ENCODE measurements around the gene POLR2C. TPM values are rescaled to one million over a fixed set of nuclear protein-coding genes. Genes with fewer than 3 reads are reported as not detected.
A peak's percentile ranks its signal among the peaks of the same experiment; 100 is the strongest.

Gene POLR2C
- total RNA-seq, 1 donor from 2014 or later, result 48.1 TPM

DNA sequence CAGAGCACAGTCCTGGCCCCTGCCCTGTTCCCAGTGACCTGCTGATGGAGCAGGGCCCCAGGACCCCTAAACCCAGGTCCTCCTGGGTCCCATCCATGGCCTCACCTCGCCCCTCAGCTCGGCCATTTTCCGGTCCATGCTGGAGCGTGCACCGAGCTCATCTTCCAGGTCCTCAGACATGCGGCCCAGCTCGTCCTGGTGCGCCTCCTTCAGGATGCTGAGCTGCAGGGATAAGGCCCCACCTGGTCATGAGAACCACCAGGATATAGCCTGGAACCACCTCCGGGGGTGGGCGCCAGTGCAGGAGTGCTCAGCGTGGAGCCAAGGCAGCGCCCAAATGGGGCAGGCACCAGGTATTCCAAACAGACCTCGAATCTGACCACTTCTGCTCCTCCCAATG, 56.0 kb downstream of the POLR2C start:
- no peak for DNase-seq
- Mint-ChIP-seq H3K36me3 (ENCODE audit: unreplicated experiment) (no peaks in the 10 kb centered on the region), H3K4me1 (ENCODE audit: low read depth, unreplicated experiment) (peaks cover 8% of the 10 kb centered on the region), H3K27ac (ENCODE audit: unreplicated experiment) (no peak overlapping the region), H3K9me3 (ENCODE audit: unreplicated experiment) (no peaks in the 10 kb centered on the region), H3K27me3 (ENCODE audit: unreplicated experiment) (peaks cover 13% of the 10 kb centered on the region), H3K4me3 (ENCODE audit: unreplicated experiment) (no peak overlapping the region)
- TF ChIP-seq, protein P1, sequence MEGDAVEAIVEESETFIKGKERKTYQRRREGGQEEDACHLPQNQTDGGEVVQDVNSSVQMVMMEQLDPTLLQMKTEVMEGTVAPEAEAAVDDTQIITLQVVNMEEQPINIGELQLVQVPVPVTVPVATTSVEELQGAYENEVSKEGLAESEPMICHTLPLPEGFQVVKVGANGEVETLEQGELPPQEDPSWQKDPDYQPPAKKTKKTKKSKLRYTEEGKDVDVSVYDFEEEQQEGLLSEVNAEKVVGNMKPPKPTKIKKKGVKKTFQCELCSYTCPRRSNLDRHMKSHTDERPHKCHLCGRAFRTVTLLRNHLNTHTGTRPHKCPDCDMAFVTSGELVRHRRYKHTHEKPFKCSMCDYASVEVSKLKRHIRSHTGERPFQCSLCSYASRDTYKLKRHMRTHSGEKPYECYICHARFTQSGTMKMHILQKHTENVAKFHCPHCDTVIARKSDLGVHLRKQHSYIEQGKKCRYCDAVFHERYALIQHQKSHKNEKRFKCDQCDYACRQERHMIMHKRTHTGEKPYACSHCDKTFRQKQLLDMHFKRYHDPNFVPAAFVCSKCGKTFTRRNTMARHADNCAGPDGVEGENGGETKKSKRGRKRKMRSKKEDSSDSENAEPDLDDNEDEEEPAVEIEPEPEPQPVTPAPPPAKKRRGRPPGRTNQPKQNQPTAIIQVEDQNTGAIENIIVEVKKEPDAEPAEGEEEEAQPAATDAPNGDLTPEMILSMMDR (IDR thresholded peaks at IDR 0.05; ENCODE audit: partially characterized antibody, unreplicated experiment), result no peak

DNA sequence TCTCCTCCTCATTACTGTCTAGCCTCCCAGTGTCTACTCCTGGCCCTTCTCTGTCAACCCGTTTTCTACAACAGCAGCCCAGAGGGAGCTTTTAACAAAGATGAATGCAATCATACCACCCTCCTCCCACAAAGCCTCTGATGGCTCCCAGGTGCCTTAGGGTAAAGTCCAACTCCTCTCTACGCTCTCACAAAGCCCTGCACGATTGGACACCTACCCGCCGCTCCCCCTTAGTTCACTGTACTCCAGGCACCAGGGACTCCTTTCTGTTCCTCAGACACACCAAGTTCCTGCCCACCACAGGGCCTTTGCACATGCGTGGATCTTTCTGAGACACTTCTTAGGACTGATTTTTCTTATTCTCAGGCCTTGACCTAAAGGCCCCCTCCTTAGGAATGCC, 56.4 kb downstream of the POLR2C start:
- no peak for DNase-seq
- Mint-ChIP-seq H3K36me3 (ENCODE audit: unreplicated experiment) (no peaks in the 10 kb centered on the region), H3K9me3 (ENCODE audit: unreplicated experiment) (no peaks in the 10 kb centered on the region), H3K4me3 (ENCODE audit: unreplicated experiment) (no peak overlapping the region), H3K27me3 (ENCODE audit: unreplicated experiment) (peaks cover 13% of the 10 kb centered on the region), H3K4me1 (ENCODE audit: low read depth, unreplicated experiment) (peaks cover 8% of the 10 kb centered on the region), H3K27ac (ENCODE audit: unreplicated experiment) (no peak overlapping the region)
- TF ChIP-seq, protein P1 (IDR thresholded peaks at IDR 0.05; ENCODE audit: partially characterized antibody, unreplicated experiment), result no peak

DNA sequence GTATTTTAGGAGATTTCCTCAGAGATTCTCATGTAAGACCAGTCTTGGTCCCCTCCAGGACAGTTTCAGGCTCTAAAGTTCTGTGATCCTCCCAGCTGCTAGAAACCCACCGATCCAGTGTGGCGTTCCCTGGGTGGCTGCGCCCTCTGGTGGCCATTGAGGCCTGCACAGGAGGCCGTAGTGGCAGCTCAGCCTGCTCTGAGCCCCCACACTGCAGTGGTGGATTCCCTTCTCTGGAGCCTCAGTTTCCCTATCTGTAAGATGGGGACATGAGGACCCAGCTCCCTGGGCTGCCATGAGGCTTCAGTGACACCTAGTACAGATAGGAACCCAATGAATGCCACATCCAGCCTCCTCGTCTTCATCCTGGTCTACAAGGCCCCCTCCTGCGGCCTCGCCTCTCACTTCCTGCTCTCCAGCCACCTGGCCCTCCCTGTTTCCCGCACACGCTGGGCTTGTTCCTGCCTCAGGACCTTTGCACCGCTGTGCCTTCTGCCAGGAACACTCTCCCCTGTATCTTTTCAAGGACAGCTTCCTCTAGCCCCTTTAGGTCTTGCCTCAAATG, 57.4 kb downstream of the POLR2C start:
- Mint-ChIP-seq H3K27ac (ENCODE audit: unreplicated experiment) (no peak overlapping the region), H3K27me3 (ENCODE audit: unreplicated experiment) (peaks cover 15% of the 10 kb centered on the region), H3K4me1 (ENCODE audit: low read depth, unreplicated experiment) (peaks cover 8% of the 10 kb centered on the region), H3K9me3 (ENCODE audit: unreplicated experiment) (no peaks in the 10 kb centered on the region), H3K4me3 (ENCODE audit: unreplicated experiment) (peak overlapping the region; percentile 69), H3K36me3 (ENCODE audit: unreplicated experiment) (no peaks in the 10 kb centered on the region)
- DNase-seq, result peak; percentile 92
- TF ChIP-seq, protein P1 (IDR thresholded peaks at IDR 0.05; ENCODE audit: partially characterized antibody, unreplicated experiment), result peak; percentile 97

Other genes starting within 250 kb of the POLR2C start
- 38.4 TPM for gene ARL2BP, start 217.4 kb upstream of the POLR2C start, total RNA-seq (ENCODE audit: unreplicated experiment)
- not detected for gene PLLP, start 178.0 kb upstream of the POLR2C start, total RNA-seq (ENCODE audit: unreplicated experiment)
- not detected for gene CCL22, start 103.9 kb upstream of the POLR2C start, total RNA-seq (ENCODE audit: unreplicated experiment)
- gene CX3CL1, start 90.2 kb upstream of the POLR2C start, total RNA-seq (ENCODE audit: unreplicated experiment), result not detected
- not detected for gene CCL17, start 57.9 kb upstream of the POLR2C start, total RNA-seq (ENCODE audit: unreplicated experiment)
- 129 TPM for gene CIAPIN1, start 15.3 kb upstream of the POLR2C start, total RNA-seq (ENCODE audit: unreplicated experiment)
- gene COQ9, start 15.2 kb upstream of the POLR2C start, total RNA-seq (ENCODE audit: unreplicated experiment), result 45.1 TPM
- gene DOK4, start 23.8 kb downstream of the POLR2C start, total RNA-seq (ENCODE audit: unreplicated experiment), result 23.4 TPM
- gene CCDC102A, start 73.9 kb downstream of the POLR2C start, total RNA-seq (ENCODE audit: unreplicated experiment), result not detected
- not detected for gene ADGRG5, start 80.0 kb downstream of the POLR2C start, total RNA-seq (ENCODE audit: unreplicated experiment)
- 116 TPM for gene ADGRG1, start 166.0 kb downstream of the POLR2C start, total RNA-seq (ENCODE audit: unreplicated experiment)
- gene ADGRG3, start 205.6 kb downstream of the POLR2C start, total RNA-seq (ENCODE audit: unreplicated experiment), result not detected
- not detected for gene DRC7, start 232.1 kb downstream of the POLR2C start, total RNA-seq (ENCODE audit: unreplicated experiment)